Measurements from ENCODE around the gene KIRREL3. TPM values are rescaled to one million over a fixed set of nuclear protein-coding genes. Genes with fewer than 3 reads are reported as not detected.
A peak's percentile ranks its signal among the peaks of the same experiment; 100 is the strongest.
"Not testable (repeated sequence)": the region's sequence is repeated elsewhere in the genome, so short reads cannot be mapped to it uniquely, and the experiment has no call there.

The KIRREL3 gene
- polyA plus RNA-seq, 2 of the 4 experiments (the other 2 are of a cell fraction): 3.0 to 11.0 TPM

- TF ChIP-seq REST (IDR thresholded peaks at IDR 0.05) (no peak), RNF2 (IDR thresholded peaks at IDR 0.05; ENCODE audit: borderline replicate concordance, low read depth) (no peak), KDM5A (IDR thresholded peaks at IDR 0.05) (no peak), ATOH8 (CRISPR knock-in tag; IDR thresholded peaks at IDR 0.05; ENCODE audit: low read depth) (no peak)
Observed at GRCh38 chr11:126375726-126376125, 624.8 kb downstream of the KIRREL3 start (continued).

GRCh38 chr11:126374562-126375300 lies 625.8 kb downstream of the KIRREL3 start:
- DNase-seq (ENCODE audit: low read depth in 1 of 2, low spot score in 1 of 2); H3K4me2 ChIP-seq; FAIRE-seq; H3K9me3 ChIP-seq; ATAC-seq; POLR2A ChIA-PET; H3K4me1 ChIP-seq; H3K4me3 ChIP-seq; H3K27ac ChIP-seq: not testable (repeated sequence)
- CTCF ChIA-PET: interaction anchor here (0.7 kb wide), 1 partner anchor 134 kb away, joined by 3 read pairs; no protein-coding TSS in a partner anchor
- WGBS (ENCODE audit: missing lambda C conversion rate): 97% methylated on average over 15 of the region's 28 CpGs

- H3K27ac ChIP-seq: peak overlapping the region in 1 of 2 experiments; percentile 58; a peak in 2 of 6 replicates
- H3K4me3 ChIP-seq; H3K9me3 ChIP-seq; DNase-seq (ENCODE audit: low read depth in 1 of 2, low spot score in 1 of 2); H3K4me1 ChIP-seq; FAIRE-seq; POLR2A ChIA-PET: not testable (repeated sequence)
- CTCF ChIA-PET: interaction anchor here (0.6 kb wide), 1 partner anchor 280 kb away, joined by 4 read pairs; no protein-coding TSS in a partner anchor
- 84% methylated on average over 4 of the region's 12 CpGs for WGBS (ENCODE audit: missing lambda C conversion rate)
- ATAC-seq: peak; percentile 50 to 63; a peak in 4 of 6 replicates
- peak overlapping the region; percentile 18; the same call in 1 of the 3 replicates for H3K4me2 ChIP-seq
Observed at GRCh38 chr11:126373389-126374066, 627.0 kb downstream of the KIRREL3 start.

Small RNA genes within 50 kb of the gene (small RNA-seq; reads per million reads assigned to genes)
- 0 to 0.43 (median 0) reads per million in 6 experiments for gene AP001318.3
- gene MIR3167: 0.49 to 43.4 (median 16.1) reads per million in 6 experiments

All from A549 (cell line).